ENCODE results near the gene TMEM72.

DNA sequence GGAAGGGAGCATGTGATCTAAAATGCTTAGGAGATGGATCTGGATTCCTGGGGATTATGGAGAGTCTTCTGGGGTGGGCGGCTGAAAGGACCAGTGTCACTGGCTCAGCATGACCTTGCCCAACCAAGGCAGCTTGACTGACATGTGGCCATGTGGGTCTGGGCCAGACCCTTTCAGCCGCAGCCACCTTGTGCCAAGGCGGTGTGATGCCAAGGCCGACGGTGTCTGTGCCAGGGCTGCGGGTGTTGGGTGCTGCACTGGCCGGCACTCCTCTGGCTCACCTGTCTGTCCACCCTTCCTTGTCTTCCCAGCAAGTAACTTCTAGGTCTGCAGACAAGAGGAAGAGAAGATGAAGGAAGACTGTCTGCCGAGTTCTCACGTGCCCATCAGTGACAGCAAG is 58.7 kb downstream of the TMEM72 start:
- TF ChIP-seq EZH2 (IDR thresholded peaks at IDR 0.05; ENCODE audit: low read length) (no peak), CTCF (optimal IDR thresholded peaks at IDR 0.05 in 1 of 3, IDR thresholded peaks at IDR 0.05 in 1 of 3, conservative IDR thresholded peaks at IDR 0.05 in 1 of 3; ENCODE audit: extremely low read depth in 1 of 3, insufficient read depth in 2 of 3, low read length in 3 of 3) (no peak)
